Activated naive CD8-positive, alpha-beta T cell treated with anti-CD3 and anti-CD28 coated beads for 36 hours (primary cell): Measurements from ENCODE around the gene CTXN1. TPM values are rescaled to one million over a fixed set of nuclear protein-coding genes. Genes with fewer than 3 reads are reported as not detected.
"Not testable (repeated sequence)": the region's sequence is repeated elsewhere in the genome, so short reads cannot be mapped to it uniquely, and the experiment has no call there.

Experiments
- DNase-seq: peaks from one replicate; pipeline ENCODE4 v3.0.0; 2021
- H3K27ac Mint-ChIP-seq: one replicate; pipeline ENCODE4 v1.8.0; 2022; ENCODE audit warnings: mild to moderate bottlenecking, moderate library complexity, mixed read lengths
- H3K27me3 Mint-ChIP-seq: one replicate; pipeline ENCODE4 v1.8.0; 2022; ENCODE audit warnings: mild to moderate bottlenecking, mixed read lengths
- H3K36me3 Mint-ChIP-seq: one replicate; pipeline ENCODE4 v1.8.0; 2021; ENCODE audit warnings: mild to moderate bottlenecking, mixed read lengths
- H3K4me1 Mint-ChIP-seq: one replicate; pipeline ENCODE4 v1.8.0; 2021; ENCODE audit warnings: mixed read lengths
- H3K4me3 Mint-ChIP-seq: one replicate; pipeline ENCODE4 v1.8.0; 2022; ENCODE audit warnings: mild to moderate bottlenecking, moderate library complexity, mixed read lengths
- H3K9me3 Mint-ChIP-seq: one replicate; pipeline ENCODE4 v1.8.0; 2022; ENCODE audit warnings: mixed read lengths
- total RNA-seq, 2 experiments: library from RNA; stranded (reverse); gene quantifications; one replicate each; pipeline ENCODE4 v1.2.3, GENCODE V29; 2021

Gene CTXN1
- total RNA-seq, 2 experiments from 2014 or later = 0.44 to 0.52 TPM

DNA sequence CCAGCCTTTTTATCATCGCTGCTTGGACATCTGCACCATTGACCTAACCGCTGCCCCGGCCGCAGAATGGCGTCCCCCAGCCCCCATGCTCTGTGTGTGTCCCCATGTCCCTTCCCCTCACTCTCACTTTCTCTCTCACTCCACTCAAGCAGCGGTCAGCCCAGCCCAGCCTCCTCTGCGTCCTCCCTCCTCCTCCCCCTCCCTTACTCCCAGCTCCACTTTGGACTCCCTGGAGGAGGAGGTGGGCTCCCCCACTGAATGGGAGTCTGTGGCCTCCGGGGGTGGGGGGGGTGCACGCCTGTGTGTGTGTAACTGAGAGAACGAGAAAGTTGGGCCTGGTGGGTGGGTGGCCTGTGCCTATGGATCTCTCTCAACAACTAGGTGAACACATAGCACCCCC lies 20.1 kb downstream of the CTXN1 start:
- peak overlapping the region; percentile 68 for H3K27ac Mint-ChIP-seq
- H3K4me1 Mint-ChIP-seq = peaks cover 31% of the 10 kb centered on the region
- H3K36me3 Mint-ChIP-seq = peaks cover 23% of the 10 kb centered on the region
- H3K9me3 Mint-ChIP-seq = no peaks in the 10 kb centered on the region
- DNase-seq = no peak
- peaks cover 6% of the 10 kb centered on the region for H3K27me3 Mint-ChIP-seq
- peak overlapping the region; percentile 64 for H3K4me3 Mint-ChIP-seq

DNA sequence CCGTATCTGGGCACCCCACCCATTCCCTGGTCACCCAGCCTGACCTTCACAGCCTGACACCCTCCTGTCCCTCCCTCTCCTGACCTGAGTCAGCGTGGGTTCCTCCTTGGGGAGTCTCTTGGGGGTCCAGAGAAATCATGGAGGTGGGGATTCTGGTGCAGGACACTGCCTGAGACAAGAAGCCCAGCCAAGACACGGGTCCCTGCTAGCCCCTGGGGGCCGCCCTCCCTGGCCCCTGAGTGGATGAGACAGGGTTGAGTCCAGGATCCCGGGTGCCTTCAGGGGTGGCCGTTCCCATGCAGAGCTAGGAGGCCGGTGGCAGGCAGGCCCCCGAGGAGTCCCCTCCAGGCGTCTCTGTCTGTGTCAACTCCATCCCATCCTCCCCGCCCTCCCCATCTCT lies 20.7 kb downstream of the CTXN1 start:
- H3K36me3 Mint-ChIP-seq = peaks cover 20% of the 10 kb centered on the region
- H3K4me1 Mint-ChIP-seq = peaks cover 31% of the 10 kb centered on the region
- no peaks in the 10 kb centered on the region for H3K9me3 Mint-ChIP-seq
- H3K27me3 Mint-ChIP-seq = peaks cover 6% of the 10 kb centered on the region
- DNase-seq = no peak
- peak overlapping the region; percentile 95 for H3K4me3 Mint-ChIP-seq
- peak overlapping the region; percentile 91 for H3K27ac Mint-ChIP-seq

DNA sequence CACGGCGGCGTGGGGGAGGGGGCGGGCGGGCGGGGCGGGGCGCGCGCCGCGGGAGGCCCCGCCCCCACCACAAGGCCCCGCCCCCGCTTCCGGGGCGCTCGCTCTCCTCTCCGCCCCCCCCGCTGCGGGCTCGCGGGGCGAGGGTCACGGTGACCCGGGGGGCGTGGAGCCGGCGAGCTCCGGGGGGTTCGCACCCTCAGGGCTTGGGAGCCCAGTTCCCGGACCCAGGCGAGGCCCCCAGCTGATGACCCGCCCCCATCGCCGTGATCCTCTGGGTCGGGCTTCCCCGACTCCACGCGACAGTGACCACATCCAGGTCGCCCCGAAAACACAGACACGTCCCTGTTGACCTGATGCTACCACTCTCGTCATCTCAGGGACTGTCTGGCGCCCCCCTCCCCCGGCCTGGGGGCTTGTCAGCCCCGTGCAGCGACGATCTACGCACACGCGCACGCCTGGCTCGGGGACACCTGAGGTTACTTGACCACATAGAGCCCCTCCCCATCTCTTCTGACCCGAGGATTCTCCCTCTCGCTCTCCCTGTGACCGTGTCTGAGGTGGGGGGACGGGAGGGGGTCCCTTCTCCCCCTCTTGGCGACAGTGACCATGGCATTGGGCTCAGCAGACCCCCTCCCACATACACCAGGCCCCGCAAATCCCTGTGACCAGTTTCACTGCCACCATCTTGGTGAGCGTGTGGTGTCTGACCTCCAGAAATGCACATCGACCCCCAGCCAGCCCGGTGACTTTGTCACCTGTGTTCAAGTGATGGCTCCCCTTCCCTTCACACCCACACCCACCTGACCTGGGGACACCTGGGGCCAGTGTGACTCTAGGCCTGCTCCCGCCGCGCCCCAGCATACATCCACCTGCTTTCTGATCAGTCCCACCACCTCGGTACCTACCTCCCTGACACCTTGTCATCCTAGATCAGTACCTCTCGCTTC lies 21.6 kb downstream of the CTXN1 start:
- peak; percentile 70 for DNase-seq
- Mint-ChIP-seq H3K9me3 (no peaks in the 10 kb centered on the region), H3K27ac (peak overlapping the region; percentile 91), H3K4me3 (peak overlapping the region; percentile 95), H3K36me3 (peaks cover 20% of the 10 kb centered on the region), H3K4me1 (peaks cover 31% of the 10 kb centered on the region), H3K27me3 (peaks cover 6% of the 10 kb centered on the region)

DNA sequence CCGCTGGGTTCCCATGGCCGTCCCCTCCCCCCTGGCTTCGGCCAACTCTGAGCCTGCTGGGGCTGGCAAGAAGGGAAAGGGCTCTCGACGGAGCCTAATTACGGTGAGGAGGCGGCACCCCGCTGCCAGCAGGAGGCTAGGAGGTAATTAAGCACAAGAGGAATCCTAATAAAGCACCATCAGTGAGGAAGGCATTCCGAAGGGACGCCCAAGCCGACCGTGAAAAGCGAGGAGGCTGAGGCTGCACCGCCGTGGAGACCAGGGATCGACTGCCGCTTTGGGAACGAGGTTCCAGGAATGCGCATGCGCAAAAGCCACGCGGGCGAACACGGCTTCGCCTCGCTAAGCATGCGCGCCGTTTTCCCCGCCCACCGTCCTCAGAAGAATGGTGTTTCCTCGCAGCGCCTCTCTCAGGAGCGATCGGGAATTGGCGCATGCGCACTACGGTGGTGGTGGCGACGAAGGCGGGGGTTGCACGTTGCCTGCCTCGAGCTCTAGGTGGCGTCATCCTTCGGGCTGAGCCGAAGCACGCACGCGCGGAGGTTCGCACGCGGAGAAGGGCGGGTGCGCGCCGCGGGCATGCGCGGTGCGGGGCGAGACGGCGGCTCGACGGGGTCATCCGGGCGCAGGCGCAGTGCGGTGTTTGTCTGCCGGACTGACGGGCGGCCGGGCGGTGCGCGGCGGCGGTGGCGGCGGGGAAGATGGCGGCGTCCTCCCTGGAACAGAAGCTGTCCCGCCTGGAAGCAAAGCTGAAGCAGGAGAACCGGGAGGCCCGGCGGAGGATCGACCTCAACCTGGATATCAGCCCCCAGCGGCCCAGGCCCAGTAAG lies 22.5 kb downstream of the CTXN1 start, which contains the start of gene MAP2K7:
MAP2K7 (plus strand) TSS at position 634 of the 830 bp plus-strand sequence; CDS start at position 702, 68 bp downstream.
- peaks cover 6% of the 10 kb centered on the region for H3K27me3 Mint-ChIP-seq
- H3K27ac Mint-ChIP-seq = peak within 1 kb of the TSS; percentile 92
- peak within 1 kb of the TSS; percentile 95 for H3K4me3 Mint-ChIP-seq
- no peaks in the 10 kb centered on the region for H3K9me3 Mint-ChIP-seq
- H3K36me3 Mint-ChIP-seq = peaks cover 20% of the 10 kb centered on the region
- DNase-seq = peak; percentile 100
- peaks cover 31% of the 10 kb centered on the region for H3K4me1 Mint-ChIP-seq

DNA sequence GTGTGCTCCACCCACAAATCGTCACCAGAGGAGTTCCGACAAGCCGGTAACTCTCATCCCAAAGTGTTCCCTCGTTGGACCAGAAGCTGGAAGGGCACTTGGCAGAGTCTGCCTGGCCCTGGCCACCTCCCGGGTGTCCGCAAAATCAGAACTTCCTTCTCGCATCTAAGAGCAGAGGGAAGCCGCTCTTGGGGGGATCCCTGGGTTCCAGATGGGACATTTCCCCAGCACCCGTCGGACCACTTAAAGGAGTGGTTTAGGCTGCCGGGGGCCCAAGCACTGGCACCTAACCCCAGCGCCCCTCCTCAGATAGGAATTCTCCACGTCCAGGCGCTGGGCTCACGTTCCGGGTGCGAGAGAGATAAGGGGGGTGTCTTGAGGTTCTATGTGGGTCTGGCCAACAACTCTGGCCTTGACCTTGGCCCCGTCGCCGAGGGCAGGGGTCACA lies 23.1 kb downstream of the CTXN1 start:
- H3K4me1 Mint-ChIP-seq = peaks cover 28% of the 10 kb centered on the region
- H3K27ac Mint-ChIP-seq = peak overlapping the region; percentile 92
- no peaks in the 10 kb centered on the region for H3K9me3 Mint-ChIP-seq
- no peak for DNase-seq
- H3K27me3 Mint-ChIP-seq = peaks cover 6% of the 10 kb centered on the region
- H3K4me3 Mint-ChIP-seq = peak overlapping the region; percentile 90
- peaks cover 20% of the 10 kb centered on the region for H3K36me3 Mint-ChIP-seq

DNA sequence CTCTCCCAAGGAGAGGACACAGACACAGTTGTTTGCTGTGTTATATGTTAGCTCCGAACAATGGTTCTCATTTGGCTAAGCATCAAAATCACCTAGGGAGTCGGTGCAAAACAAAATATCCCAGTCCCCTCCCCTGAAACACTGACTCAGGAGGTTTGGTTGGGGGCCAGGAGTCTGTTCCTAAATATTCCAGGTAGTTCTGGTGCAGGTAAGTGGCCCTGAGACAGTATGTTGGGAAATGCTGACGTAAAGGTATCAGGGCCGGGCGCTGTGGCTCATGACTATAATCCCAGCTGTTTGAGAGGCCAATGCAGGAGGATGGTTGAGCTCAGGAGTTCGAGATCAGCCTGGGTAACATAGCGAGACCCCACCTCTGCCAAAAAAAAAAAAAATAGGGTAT lies 24.6 kb downstream of the CTXN1 start:
- Mint-ChIP-seq H3K4me1 (peaks cover 24% of the 10 kb centered on the region), H3K4me3 (no peak overlapping the region), H3K36me3 (peaks cover 19% of the 10 kb centered on the region), H3K9me3 (no peaks in the 10 kb centered on the region), H3K27me3 (peaks cover 6% of the 10 kb centered on the region), H3K27ac (no peak overlapping the region)
- DNase-seq = no peak

DNA sequence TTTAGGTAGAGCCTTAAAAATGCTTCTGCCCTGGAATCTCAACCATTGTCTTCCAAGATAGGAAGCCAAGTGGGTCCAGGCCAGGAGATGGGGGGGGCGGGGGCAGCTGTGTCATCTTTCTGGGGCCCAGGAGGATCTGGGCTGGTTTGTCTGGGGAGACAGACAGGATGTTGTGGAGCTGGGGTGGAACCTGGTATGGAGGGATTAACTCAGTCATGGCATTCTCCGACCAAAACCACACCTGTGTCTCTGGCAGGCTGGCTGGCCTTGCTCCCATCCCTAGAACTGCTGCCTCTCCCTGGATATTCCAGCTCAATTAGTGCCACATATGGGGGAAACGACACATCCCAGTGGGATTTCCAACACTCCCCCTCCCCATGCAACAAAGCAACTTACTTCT lies 25.0 kb downstream of the CTXN1 start:
- Mint-ChIP-seq H3K36me3 (peaks cover 15% of the 10 kb centered on the region), H3K27ac (no peak overlapping the region), H3K9me3 (no peaks in the 10 kb centered on the region), H3K4me1 (peaks cover 21% of the 10 kb centered on the region), H3K4me3 (no peak overlapping the region), H3K27me3 (peaks cover 6% of the 10 kb centered on the region)
- no peak for DNase-seq

DNA sequence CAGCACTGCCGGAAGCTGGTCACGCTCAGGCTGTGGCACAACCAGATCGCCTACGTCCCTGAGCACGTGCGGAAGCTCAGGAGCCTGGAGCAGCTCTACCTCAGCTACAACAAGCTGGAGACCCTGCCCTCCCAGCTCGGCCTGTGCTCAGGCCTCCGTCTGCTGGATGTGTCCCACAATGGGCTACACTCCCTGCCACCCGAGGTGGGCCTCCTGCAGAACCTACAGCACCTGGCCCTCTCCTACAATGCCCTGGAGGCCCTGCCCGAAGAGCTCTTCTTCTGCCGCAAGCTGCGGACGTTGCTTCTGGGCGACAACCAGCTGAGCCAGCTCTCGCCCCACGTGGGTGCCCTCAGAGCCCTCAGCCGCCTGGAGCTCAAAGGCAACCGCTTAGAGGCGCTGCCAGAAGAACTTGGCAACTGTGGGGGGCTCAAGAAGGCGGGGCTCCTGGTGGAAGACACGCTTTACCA lies 25.5 kb downstream of the CTXN1 start:
- Mint-ChIP-seq H3K36me3 (peaks cover 10% of the 10 kb centered on the region), H3K27ac (no peak overlapping the region), H3K9me3 (no peaks in the 10 kb centered on the region), H3K4me3 (no peak overlapping the region), H3K4me1 (peaks cover 16% of the 10 kb centered on the region), H3K27me3 (peaks cover 6% of the 10 kb centered on the region)
- DNase-seq = no peak

DNA sequence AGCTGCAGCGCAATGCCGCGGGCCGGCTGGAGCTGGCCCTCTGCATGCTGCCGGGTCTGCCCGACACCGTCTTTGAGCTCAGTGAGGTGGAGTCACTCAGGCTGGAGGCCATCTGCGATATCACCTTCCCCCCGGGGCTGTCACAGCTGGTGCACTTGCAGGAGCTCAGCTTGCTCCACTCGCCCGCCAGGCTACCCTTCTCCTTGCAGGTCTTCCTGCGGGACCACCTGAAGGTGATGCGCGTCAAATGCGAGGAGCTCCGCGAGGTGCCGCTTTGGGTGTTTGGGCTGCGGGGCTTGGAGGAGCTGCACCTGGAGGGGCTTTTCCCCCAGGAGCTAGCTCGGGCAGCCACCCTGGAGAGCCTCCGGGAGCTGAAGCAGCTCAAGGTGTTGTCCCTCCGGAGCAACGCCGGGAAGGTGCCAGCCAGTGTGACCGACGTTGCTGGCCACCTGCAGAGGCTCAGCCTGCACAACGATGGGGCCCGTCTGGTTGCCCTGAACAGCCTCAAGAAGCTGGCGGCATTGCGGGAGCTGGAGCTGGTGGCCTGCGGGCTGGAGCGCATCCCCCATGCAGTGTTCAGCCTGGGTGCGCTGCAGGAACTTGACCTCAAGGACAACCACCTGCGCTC lies 26.1 kb downstream of the CTXN1 start:
- Mint-ChIP-seq H3K27me3 (peaks cover 6% of the 10 kb centered on the region), H3K4me1 (peaks cover 12% of the 10 kb centered on the region), H3K36me3 (peaks cover 7% of the 10 kb centered on the region), H3K4me3 (no peak overlapping the region), H3K9me3 (no peaks in the 10 kb centered on the region), H3K27ac (no peak overlapping the region)
- no peak for DNase-seq

DNA sequence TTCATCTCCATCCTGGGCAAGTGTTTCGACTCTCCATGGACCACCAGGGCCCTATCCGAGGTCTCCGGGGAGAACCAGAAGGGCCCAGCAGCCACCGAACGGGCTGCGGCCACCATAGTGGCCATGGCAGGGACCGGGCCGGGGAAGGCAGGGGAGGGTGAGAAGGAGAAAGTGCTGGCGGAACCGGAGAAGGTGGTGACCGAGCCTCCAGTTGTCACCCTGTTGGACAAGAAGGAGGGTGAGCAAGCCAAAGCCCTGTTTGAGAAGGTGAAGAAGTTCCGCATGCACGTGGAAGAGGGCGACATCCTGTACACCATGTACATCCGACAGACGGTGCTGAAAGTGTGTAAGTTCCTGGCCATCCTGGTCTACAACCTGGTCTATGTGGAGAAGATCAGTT lies 27.0 kb downstream of the CTXN1 start:
- DNase-seq = no peak
- Mint-ChIP-seq H3K27me3 (peaks cover 15% of the 10 kb centered on the region), H3K9me3 (no peaks in the 10 kb centered on the region), H3K36me3 (peaks cover 2% of the 10 kb centered on the region), H3K4me1 (peaks cover 7% of the 10 kb centered on the region), H3K27ac (no peak overlapping the region), H3K4me3 (no peak overlapping the region)

DNA sequence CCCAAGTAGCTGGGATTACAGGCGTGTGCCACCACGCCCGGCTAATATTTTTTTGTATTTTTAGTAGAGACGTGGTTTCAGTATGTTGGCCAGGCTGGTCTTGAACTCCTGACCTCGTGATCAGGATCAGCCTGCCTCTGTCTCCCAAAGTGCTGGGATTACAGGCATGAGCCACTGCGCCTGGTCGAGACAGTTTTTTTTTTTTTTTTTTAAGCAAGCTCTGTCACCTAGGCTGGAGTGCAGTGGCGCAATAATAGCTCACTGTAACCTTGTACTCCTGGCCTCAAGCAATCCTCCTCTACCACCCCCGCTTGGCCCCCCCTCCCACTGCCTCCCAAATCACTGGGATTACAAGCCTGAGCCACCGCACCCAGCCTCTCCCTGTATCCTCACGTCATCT lies 28.6 kb downstream of the CTXN1 start:
- no peak overlapping the region for H3K27ac Mint-ChIP-seq
- H3K27me3 Mint-ChIP-seq = peaks cover 24% of the 10 kb centered on the region
- H3K9me3 Mint-ChIP-seq = no peaks in the 10 kb centered on the region
- H3K4me1 Mint-ChIP-seq = peaks cover 2% of the 10 kb centered on the region
- no peak overlapping the region for H3K4me3 Mint-ChIP-seq
- no peaks in the 10 kb centered on the region for H3K36me3 Mint-ChIP-seq
- DNase-seq = no peak

DNA sequence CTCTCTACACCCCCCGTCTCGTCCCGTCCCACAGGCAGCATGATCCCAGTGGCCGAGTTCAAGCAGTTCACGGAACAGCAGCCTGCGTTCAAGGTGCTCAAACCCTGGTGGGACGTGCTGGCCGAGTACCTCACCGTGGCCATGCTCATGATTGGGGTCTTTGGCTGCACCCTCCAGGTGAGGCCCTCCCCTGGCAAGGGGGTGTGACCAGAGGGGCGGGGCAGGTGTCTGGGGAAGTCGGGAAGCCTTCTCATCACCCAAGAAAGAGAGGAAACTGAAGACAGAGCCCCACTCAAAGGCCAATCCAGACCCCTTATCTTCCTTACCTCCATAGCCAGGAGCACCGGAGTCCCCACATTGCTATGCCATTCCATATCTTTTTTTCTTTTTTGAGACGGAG lies 30.4 kb downstream of the CTXN1 start:
- Mint-ChIP-seq H3K36me3 (no peaks in the 10 kb centered on the region), H3K27ac (no peak overlapping the region), H3K4me3 (no peak overlapping the region)

DNA sequence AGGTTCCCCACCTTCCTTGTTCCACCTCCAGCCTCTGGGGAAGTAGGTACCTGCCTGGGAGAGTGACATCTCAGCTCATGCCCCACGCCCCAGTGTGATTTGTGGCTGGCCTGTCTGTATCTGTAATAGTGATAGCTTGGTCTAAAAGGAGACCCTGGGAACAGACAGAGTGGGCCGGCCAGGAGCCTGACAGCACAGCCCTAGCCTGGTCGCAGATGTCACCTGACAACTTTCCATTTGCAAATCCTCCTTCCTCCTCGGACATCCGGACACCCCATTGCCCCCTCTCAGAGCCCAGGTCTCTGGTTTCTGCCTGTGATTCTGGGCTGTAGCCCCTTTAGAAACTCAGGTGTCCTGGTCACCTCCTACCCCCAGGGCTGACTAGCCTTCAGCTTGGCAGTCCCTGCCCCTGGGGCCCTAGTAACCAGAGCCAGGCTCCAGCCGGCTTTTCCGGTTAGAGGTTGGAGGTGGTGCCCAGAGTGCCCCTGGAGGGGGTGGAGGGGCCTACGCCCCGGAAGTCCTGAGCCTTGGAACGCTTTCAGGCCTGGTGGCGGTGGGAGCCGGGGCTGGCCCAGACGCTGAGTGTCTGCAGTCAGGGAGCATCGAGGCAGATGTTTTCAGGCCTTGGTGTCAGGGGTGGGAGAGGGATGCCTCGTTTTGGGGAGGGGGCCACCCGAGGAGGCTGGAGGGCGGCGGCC lies 31.2 kb downstream of the CTXN1 start:
- Mint-ChIP-seq H3K9me3 (no peaks in the 10 kb centered on the region), H3K36me3 (no peaks in the 10 kb centered on the region), H3K4me3 (no peak overlapping the region), H3K27me3 (peaks cover 43% of the 10 kb centered on the region), H3K27ac (no peak overlapping the region), H3K4me1 (peaks cover 2% of the 10 kb centered on the region)
- DNase-seq = no peak

More for the DNA sequence above, 30.4 kb downstream of the CTXN1 start:
- H3K4me1 Mint-ChIP-seq = peaks cover 2% of the 10 kb centered on the region
- peaks cover 37% of the 10 kb centered on the region for H3K27me3 Mint-ChIP-seq
- no peaks in the 10 kb centered on the region for H3K9me3 Mint-ChIP-seq
- DNase-seq = no peak

DNA sequence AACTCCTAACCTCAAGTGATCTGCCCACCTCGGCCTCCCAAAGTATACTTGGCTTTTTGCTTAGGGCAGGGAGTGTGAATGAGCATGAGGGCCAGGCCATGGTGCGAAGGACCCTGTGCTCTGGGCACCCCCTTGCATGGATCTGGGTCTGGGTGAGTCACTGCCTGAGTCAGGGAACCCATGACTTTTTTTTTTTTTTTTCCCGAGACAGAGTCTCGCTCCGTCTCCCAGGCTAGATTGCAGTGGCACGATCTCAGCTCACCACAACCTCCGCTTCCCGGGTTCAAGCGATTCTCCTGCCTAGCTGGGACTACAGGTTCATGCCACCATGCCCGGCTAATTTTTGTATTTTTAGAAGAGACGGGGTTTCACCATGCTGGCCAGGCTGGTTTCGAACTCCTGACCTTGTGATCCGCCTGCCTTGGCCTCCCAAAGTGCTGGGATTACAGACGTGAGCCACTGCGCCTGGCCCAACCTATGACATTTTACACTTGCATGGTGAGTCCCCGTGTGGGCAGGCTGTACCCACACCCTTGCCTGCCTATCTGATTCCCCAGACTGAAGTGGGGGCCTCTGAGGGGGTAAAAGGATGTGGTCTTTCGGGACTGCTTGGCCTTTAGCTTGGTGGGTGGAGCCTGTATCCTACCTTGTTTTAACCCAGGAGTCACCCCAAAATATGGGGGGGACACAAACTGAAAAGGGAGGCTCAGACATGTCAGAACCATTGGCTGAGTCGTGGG lies 32.4 kb downstream of the CTXN1 start:
- H3K27ac Mint-ChIP-seq, DNase-seq, H3K9me3 Mint-ChIP-seq, H3K4me3 Mint-ChIP-seq, H3K36me3 Mint-ChIP-seq, H3K4me1 Mint-ChIP-seq: not testable (repeated sequence)
- H3K27me3 Mint-ChIP-seq = peaks cover 53% of the 10 kb centered on the region
